ENCODE measurements around the gene SPAG9. TPM values are rescaled to one million over a fixed set of nuclear protein-coding genes. Genes with fewer than 3 reads are reported as not detected.
"Not testable (repeated sequence)": the region's sequence is repeated elsewhere in the genome, so short reads cannot be mapped to it uniquely, and the experiment has no call there.

The SPAG9 gene
- total RNA-seq, 2 donors from 2014 or later, result 46.0 to 67.0 TPM

DNA sequence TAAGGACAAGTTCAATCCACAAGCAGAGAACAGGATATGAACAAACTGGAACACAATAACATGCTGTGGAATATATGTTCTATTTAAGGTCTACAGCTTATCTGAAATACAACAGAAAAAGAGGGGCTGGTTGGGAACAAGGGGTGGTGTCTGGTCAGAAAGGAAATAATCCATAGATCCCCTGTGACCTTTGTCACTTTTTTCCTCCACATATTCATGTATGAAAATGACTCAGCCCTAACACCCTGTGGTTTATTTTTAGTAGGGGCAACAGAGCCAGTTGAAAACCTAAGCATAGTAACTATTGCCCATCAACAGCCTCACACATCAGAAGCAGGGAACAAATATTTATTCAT is 12.3 kb upstream of the SPAG9 start:
- Histone ChIP-seq H3K27me3 (no peaks in the 10 kb centered on the region), H3K4me1 (no peaks in the 10 kb centered on the region), H3K4me3 (no peak overlapping the region), H3K27ac (peak overlapping the region; percentile 44), H3K9ac (ENCODE audit: low read depth in 2 of 2, low read length in 2 of 2) (no peak overlapping the region), H3K36me3 (no peaks in the 10 kb centered on the region), H3K9me3 (no peaks in the 10 kb centered on the region)
- TF ChIP-seq CTCF (IDR thresholded peaks at IDR 0.05), result no peak
- no peak for DNase-seq
- intact Hi-C loops (cut with DNase I), result no loop called here

- Histone ChIP-seq H3K36me3 (no peaks in the 10 kb centered on the region), H3K27ac (no peak overlapping the region), H3K9me3 (no peaks in the 10 kb centered on the region), H3K4me1 (no peaks in the 10 kb centered on the region), H3K4me3 (no peak overlapping the region), H3K9ac (ENCODE audit: low read depth in 2 of 2, low read length in 2 of 2) (no peak overlapping the region), H3K27me3 (no peaks in the 10 kb centered on the region)
- no peak for TF ChIP-seq CTCF (IDR thresholded peaks at IDR 0.05)
- intact Hi-C loops (cut with DNase I), result no loop called here
- DNase-seq, result no peak
Observed at GRCh38 chr17:51128076-51128475, 7.4 kb upstream of the SPAG9 start.

- peak overlapping the region; percentile 52 for H3K27ac ChIP-seq
- H3K9ac ChIP-seq (ENCODE audit: low read depth in 2 of 2, low read length in 2 of 2), result no peak overlapping the region
- intact Hi-C loops (cut with DNase I), result no loop called here
- DNase-seq, result no peak
- H3K27me3 ChIP-seq, result no peaks in the 10 kb centered on the region
- no peak for TF ChIP-seq CTCF (IDR thresholded peaks at IDR 0.05)
- no peaks in the 10 kb centered on the region for H3K36me3 ChIP-seq
- no peaks in the 10 kb centered on the region for H3K9me3 ChIP-seq
- H3K4me3 ChIP-seq, result no peak overlapping the region
- H3K4me1 ChIP-seq, result no peaks in the 10 kb centered on the region
Observed at GRCh38 chr17:51124640-51125503, 4.2 kb upstream of the SPAG9 start.

- H3K9me3 ChIP-seq; DNase-seq; intact Hi-C loops (cut with DNase I); H3K4me3 ChIP-seq; H3K27me3 ChIP-seq; H3K4me1 ChIP-seq; H3K36me3 ChIP-seq: not testable (repeated sequence)
- Histone ChIP-seq H3K27ac (peak overlapping the region; percentile 98), H3K9ac (ENCODE audit: low read depth in 2 of 2, low read length in 2 of 2) (peak overlapping the region in 1 of 2 donors; percentile 96)
Observed at GRCh38 chr17:51122473-51123115, 1.9 kb upstream of the SPAG9 start.

- Histone ChIP-seq H3K9ac (ENCODE audit: low read depth in 2 of 2, low read length in 2 of 2) (peak overlapping the region in 1 of 2 donors; percentile 96), H3K27me3 (no peaks in the 10 kb centered on the region), H3K27ac (peak overlapping the region; percentile 98), H3K4me1 (peaks cover 3% of the 10 kb centered on the region), H3K36me3 (no peaks in the 10 kb centered on the region), H3K4me3 (peak overlapping the region; percentile 33), H3K9me3 (no peaks in the 10 kb centered on the region)
- peak; percentile 93 for DNase-seq
- TF ChIP-seq CTCF (IDR thresholded peaks at IDR 0.05), result no peak
- intact Hi-C loops (cut with DNase I), result no loop called here
Observed at GRCh38 chr17:51121620-51122472, 1.2 kb upstream of the SPAG9 start.

Data from colonic mucosa (tissue), 4 donors.